Neural crest cell (in vitro differentiated cells): ENCODE data around the gene GPC6. TPM values are rescaled to one million over a fixed set of nuclear protein-coding genes. Genes with fewer than 3 reads are reported as not detected.
A peak's percentile ranks its signal among the peaks of the same experiment; 100 is the strongest.
"Not testable (repeated sequence)": the region's sequence is repeated elsewhere in the genome, so short reads cannot be mapped to it uniquely, and the experiment has no call there.

Source experiments
- DNase-seq: peaks from one replicate; pipeline ENCODE4 v3.0.0; 2021; ENCODE audit warnings: low read depth, mixed read lengths, low spot score
- H3K27ac Mint-ChIP-seq: one replicate; pipeline ENCODE4 v1.8.0; 2021; ENCODE audit warnings: mild to moderate bottlenecking, mixed read lengths; ENCODE audit not compliant: unreplicated experiment
- H3K27me3 Mint-ChIP-seq: 2 replicates; pipeline ENCODE4 v1.8.0; 2021; ENCODE audit warnings: low read depth, mild to moderate bottlenecking, mixed read lengths
- H3K36me3 Mint-ChIP-seq: 2 replicates; pipeline ENCODE4 v1.8.0; 2021; ENCODE audit warnings: low read depth, mild to moderate bottlenecking, mixed read lengths
- H3K4me1 Mint-ChIP-seq: 2 replicates; pipeline ENCODE4 v1.8.0; 2021; ENCODE audit warnings: mixed read lengths
- H3K4me3 Mint-ChIP-seq: one replicate; pipeline ENCODE4 v1.8.0; 2021; ENCODE audit warnings: mild to moderate bottlenecking, mixed read lengths
- H3K9me3 Mint-ChIP-seq: 2 replicates; pipeline ENCODE4 v1.8.0; 2021; ENCODE audit warnings: mixed read lengths
- total RNA-seq: library from RNA; stranded (reverse); gene quantifications from 2 replicates; pipeline ENCODE4 v1.2.1, GENCODE V29; 2021
- TF ChIP-seq, protein P1 (sequence below): fragments of 200-600 bp; sonication (generic); conservative IDR thresholded peaks from 2 replicates; pipeline ENCODE4 v1.5.0; 2021; ENCODE audit warnings: antibody characterized with exemption, mild to moderate bottlenecking

GPC6 gene
- total RNA-seq, 1 donor from 2014 or later = 13.4 TPM

DNA sequence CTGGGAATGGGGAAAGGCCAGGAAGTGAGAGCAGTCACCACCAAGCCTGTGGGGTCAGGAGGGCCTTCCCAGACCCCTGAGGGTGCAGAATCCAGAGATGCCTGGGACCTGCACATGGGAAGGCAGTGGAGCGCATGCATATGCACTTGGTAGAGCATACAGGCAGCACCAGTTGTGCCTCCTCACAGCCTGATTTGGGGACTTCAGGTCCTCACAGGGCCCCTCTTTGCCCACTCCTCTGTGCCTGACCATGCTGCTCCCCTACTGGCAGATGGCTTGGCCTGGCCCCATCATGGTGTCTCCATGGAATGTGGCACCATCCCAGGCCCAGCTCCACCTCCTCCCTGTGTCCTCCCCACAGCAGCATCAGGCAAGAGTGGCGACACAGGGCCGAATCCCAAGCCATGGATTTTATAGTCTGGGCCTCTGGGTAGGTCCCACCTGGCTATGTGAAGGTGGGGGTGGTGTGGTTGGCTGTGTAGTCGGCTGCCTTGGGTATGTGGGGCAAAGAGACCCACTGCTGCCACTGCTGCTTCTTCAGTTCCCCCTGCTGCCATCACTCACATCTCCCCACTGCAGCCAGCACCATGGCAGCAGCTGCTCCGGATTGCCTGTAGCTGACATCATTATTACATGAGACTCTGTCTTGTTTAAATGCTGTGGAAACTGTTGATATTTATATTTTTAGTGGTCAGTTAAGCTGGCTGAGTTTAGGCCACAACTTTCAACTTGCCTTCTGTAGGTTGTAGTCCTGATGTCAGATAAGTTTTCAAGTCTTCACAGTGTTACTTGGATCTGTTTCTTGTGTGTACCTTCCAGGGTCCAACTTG lies 247.0 kb downstream of the GPC6 start:
- Mint-ChIP-seq H3K9me3 (peaks cover 8% of the 10 kb centered on the region), H3K36me3 (peaks cover 6% of the 10 kb centered on the region), H3K4me3 (no peak overlapping the region), H3K4me1 (no peaks in the 10 kb centered on the region), H3K27ac (no peak overlapping the region), H3K27me3 (no peaks in the 10 kb centered on the region)
- TF ChIP-seq, protein P1, sequence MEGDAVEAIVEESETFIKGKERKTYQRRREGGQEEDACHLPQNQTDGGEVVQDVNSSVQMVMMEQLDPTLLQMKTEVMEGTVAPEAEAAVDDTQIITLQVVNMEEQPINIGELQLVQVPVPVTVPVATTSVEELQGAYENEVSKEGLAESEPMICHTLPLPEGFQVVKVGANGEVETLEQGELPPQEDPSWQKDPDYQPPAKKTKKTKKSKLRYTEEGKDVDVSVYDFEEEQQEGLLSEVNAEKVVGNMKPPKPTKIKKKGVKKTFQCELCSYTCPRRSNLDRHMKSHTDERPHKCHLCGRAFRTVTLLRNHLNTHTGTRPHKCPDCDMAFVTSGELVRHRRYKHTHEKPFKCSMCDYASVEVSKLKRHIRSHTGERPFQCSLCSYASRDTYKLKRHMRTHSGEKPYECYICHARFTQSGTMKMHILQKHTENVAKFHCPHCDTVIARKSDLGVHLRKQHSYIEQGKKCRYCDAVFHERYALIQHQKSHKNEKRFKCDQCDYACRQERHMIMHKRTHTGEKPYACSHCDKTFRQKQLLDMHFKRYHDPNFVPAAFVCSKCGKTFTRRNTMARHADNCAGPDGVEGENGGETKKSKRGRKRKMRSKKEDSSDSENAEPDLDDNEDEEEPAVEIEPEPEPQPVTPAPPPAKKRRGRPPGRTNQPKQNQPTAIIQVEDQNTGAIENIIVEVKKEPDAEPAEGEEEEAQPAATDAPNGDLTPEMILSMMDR = no peak
- no peak for DNase-seq

DNA sequence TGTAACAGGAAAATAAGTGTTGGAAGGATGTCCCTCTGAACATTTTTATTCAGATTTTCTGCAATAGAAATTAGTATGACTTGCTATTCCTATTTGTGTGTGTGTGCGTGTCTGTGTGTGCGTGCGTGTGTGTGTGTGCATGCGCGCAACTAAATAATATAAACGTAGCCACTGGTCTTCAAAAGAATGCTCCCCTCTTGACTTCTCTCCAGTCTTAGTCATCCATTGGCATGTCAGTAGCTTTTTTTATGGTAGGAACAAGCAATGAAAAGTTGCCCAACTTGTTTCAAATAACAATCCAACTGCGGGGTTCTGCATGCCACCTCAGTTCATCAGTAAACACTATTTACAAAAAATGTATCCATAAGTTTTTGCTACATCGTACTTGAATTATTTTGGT lies 249.6 kb downstream of the GPC6 start:
- TF ChIP-seq, protein P1 = no peak
- Mint-ChIP-seq H3K27ac (no peak overlapping the region), H3K9me3 (no peaks in the 10 kb centered on the region)

DNA sequence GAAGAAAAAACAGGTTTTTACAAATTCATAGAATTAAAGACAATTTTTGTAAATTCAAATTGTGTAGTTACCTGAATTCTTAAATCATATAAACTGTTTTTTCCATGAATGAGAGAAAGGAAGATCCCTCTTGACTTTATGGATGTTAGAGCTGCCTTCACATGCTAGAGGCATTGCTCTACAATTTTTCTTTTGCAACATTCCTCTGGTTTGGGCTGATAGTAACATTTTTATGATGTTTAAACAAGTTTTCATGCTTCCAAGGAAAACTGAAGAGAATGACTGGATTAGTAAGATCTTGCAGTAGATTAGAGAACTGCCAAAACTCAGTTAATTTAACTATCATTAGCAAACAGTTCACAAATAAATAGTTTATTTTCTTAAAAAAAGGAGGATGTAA lies 250.6 kb downstream of the GPC6 start:
- TF ChIP-seq, protein P1 = no peak
- Mint-ChIP-seq H3K27ac (no peak overlapping the region), H3K36me3 (no peaks in the 10 kb centered on the region), H3K27me3 (no peaks in the 10 kb centered on the region), H3K4me1 (no peaks in the 10 kb centered on the region), H3K9me3 (no peaks in the 10 kb centered on the region), H3K4me3 (no peak overlapping the region)
- DNase-seq = no peak

More for the DNA sequence above, 249.6 kb downstream of the GPC6 start:
- Mint-ChIP-seq H3K27me3 (no peaks in the 10 kb centered on the region), H3K4me3 (no peak overlapping the region), H3K4me1 (no peaks in the 10 kb centered on the region), H3K36me3 (no peaks in the 10 kb centered on the region)
- no peak for DNase-seq

DNA sequence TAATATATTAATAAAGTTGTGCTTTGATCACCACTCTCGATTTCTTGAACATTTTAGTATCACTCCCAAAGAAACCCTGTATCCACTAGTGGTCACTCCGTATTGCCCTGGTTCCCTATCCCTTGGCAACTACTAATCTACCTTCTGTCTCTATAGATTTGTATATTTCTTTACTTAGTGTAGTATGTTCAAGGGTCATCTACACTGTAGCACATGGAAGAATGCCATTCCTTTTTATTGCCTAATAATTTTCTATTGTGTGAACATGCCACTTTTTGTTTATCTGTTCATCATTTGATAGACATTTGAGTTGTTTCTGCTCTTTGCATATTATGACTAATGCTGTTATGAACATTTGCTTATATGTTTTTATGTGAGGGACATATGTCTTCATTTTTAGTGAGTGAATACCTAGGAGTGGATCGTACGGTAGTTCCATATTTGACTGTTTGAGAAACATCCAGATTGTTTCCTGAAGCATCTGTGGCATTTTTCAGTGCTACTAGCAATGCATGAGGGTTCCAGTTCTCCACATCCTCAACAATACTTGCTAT lies 254.0 kb downstream of the GPC6 start:
- no peaks in the 10 kb centered on the region for H3K9me3 Mint-ChIP-seq
- no peaks in the 10 kb centered on the region for H3K4me1 Mint-ChIP-seq
- no peaks in the 10 kb centered on the region for H3K36me3 Mint-ChIP-seq
- no peak for DNase-seq
- no peak overlapping the region for H3K4me3 Mint-ChIP-seq
- H3K27me3 Mint-ChIP-seq = no peaks in the 10 kb centered on the region
- TF ChIP-seq, protein P1 = no peak
- H3K27ac Mint-ChIP-seq = no peak overlapping the region

DNA sequence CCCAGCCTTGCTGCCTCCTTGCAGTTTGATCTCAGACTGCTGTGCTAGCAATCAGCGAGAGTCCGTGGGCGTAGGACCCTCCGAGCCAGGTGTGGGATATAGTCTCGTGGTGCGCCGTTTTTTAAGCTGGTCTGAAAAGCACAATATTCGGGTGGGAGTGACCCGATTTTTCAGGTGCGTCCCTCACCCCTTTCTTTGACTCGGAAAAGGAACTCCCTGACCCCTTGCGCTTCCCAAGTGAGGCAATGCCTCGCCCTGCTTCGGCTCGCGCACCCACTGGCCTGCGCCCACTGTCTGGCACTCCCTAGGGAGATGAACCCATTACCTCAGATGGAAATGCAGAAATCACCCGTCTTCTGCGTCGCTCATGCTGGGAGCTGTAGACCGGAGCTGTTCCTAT lies 269.5 kb downstream of the GPC6 start:
- not testable (repeated sequence) for H3K36me3 Mint-ChIP-seq, H3K4me1 Mint-ChIP-seq, H3K9me3 Mint-ChIP-seq, H3K27me3 Mint-ChIP-seq, DNase-seq
- Mint-ChIP-seq H3K4me3 (peak overlapping the region; percentile 72), H3K27ac (peak overlapping the region; percentile 35)
